ENCODE measurements around the gene HLA-C.
A peak's percentile ranks its signal among the peaks of the same experiment; 100 is the strongest.
"Not testable (repeated sequence)": the region's sequence is repeated elsewhere in the genome, so short reads cannot be mapped to it uniquely, and the experiment has no call there.

The HLA-C gene

DNA sequence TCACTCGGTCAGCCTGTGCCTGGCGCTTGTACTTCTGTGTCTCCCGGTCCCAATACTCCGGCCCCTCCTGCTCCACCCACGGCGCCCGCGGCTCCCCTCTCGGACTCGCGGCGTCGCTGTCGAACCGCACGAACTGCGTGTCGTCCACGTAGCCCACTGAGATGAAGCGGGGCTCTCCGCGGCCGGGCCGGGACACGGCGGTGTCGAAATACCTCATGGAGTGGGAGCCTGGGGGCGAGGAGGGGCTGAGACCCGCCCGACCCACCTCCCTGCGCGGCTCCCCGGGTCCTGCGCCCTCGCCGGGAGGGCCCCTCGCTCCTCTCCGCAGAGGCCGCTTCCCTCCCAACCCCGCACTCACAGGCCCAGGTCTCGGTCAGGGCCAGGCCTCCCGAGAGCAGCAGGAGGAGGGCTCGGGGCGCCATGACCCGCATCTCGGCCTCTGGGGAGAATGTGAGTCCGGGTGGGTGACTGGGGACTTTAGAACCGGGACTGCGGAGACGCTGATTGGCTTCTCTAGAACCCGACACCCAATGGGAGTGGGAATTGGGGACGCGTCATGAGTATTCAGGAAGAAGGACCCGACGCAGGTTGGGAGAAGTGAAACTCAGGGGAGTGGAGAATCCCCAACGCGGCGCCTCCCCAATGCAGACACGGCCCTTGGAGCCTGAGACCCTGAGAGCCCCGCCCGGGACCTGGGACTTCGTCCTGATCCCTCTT lies at the start of gene HLA-C:
Gene HLA-C, minus strand, starts transcription at position 452 of the 717 bp plus-strand sequence. Its CDS starts 21 bp downstream, at position 431.
- peak; percentile 84 for DNase-seq (ENCODE audit: low read depth, low spot score)

DNA sequence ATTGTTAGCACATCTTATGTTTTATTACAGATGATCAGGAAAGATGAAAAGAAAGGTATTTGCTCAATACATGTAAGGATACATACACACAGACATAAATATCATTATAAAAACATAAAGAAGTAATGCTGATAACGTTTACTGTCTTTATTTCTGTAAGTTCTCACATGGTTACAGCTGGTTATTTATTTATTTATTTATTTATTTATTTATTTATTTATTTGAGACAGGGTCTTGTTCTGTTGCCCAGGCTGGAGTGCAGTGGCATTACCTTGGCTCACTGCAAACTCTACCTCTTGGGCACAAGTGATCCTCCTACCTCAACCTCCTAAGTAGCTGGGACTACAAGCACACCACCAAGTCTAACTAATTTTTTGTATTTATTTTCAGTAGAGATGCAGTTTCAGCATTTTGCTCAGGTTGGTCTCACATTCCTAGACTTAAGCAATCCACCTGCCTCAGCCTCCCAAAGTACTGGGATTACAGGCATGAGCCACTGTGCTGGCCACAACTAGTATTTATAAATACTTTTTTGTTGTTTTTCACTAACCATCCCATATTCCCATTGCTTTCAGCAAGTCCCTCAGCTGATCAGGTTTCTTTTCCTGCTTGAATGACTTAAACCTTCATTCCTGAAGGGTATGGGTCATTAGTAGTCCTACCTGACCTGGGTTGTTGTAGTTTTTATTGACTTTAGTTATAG lies 49.3 kb upstream of the HLA-C start:
- DNase-seq (ENCODE audit: low read depth, low spot score), result no peak

DNA sequence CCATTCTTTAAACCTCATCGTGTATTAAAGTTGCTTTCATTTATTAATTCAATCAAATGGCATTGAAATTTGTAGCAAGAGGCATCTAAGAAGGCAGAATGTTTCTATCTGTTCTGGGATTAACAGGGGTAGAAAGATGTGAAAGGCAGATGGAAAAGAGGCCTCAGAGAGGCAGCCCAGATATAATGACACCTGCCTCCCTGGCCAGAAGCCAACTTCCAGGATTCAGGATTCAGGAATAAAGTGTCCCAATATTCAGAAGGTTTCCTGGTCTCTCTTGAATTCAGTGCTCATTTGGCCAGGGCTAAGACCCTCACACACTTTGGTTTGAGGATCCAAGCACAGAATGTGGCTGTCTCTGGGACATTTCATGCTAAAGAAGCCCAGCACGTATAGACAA lies 45.1 kb upstream of the HLA-C start:
- no peak for DNase-seq (ENCODE audit: low read depth, low spot score)

- DNase-seq (ENCODE audit: low read depth, low spot score), result no peak
Observed at GRCh38 chr6:31309641-31310040, 37.7 kb upstream of the HLA-C start.

DNA sequence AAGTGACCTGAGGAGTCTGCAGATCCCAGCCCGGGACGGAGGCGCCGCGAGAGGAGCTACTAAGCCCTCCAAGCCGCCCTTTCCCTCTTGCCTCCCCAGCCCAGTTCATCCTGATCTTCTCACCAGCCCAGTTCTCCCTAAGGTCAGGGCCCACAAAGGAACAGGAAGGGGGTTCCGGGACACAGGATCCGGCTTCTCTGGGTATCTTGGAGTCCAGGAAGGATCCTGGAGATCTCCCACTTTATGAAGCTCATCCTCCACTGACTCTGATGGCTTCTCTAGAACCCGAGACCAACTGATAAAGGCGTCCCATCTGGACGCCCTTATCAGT lies 36.9 kb upstream of the HLA-C start:
- no peak for DNase-seq (ENCODE audit: low read depth, low spot score)

GRCh38 chr6:31308050-31308844 lies 36.4 kb upstream of the HLA-C start:
- DNase-seq (ENCODE audit: low read depth, low spot score), result peak; percentile 93

DNA sequence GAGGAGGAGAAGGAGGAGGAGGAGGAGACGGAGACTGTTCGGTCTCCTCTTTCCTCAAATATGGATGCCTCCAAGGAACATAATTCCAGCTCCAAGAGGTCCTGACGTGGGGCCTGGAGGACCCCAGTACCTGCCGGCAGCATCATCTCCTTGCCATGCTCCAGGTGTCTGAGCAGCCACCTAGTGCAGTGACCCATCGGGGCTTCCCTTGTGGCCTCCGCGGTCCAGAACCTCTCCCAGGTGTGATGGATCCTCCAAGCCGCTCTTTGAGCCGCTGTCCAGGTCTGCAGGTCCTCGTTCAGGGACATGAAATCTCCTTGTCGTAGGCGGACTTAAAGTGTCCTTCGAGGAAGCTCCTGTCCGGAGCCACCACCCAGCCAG lies 35.8 kb upstream of the HLA-C start:
- DNase-seq (ENCODE audit: low read depth, low spot score), result no peak

DNA sequence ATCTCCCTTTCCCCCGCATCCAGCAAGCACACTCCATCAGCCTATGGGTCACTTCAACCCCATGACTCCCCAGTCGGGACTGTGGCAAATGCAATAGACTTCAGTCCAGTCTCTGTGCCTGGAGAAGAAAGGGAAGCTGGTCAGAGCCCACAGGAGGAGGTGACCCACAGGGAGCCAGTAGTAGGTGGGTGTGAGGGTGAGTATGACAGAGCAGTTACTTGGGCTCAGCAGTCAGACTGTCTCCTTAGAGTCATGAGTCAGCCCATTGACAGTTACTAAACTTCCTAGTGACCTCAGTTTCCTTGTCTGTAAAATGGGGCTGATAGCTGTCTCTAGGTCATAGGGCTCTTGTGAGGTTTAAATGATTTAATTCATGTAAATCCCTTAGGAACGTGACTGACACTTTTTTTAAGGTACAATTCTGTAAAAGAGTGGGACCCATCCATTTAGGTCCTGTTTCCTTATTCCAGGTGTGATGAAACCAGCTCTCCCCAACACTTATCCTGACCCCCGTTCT lies 33.9 kb upstream of the HLA-C start:
- DNase-seq (ENCODE audit: low read depth, low spot score), result no peak

DNA sequence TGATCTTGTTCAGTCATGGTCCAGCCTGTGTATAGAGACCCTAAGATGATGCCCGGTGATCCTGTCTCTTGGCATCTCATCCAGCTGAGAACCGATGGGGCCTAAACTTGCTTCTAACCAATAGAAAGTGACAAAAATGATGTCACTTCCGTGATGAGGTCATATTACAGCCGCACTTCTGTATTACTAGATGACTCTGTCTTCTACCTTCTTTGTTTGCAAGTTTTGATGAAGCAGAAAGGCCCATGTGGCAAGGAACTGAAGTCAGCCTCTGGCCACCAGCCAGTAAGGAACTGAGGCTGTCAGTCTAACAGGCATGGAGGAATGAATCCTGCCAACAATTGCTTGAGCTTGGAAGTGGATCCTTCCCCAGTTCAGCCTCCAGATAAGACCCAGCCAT lies 32.8 kb upstream of the HLA-C start:
- DNase-seq (ENCODE audit: low read depth, low spot score), result no peak

DNA sequence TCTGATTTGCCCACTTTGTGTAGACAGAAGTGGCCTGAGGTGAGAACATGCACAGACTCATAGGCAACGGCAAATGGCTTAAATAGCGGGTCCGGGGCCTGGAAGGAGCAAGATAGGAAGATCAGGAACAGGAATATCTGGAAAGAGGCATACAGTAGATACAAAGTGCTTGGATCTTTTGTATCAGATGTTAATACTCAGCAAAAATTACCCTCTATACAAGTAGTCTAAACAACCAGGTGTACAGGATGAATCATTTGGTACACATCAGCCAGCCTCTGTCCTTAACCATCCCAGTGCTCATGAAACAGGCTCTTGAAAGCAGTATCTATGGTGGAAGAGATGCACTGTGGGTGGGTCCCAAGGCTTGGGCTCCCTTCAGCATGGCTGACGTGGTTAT lies 28.9 kb upstream of the HLA-C start:
- no peak for DNase-seq (ENCODE audit: low read depth, low spot score)

DNA sequence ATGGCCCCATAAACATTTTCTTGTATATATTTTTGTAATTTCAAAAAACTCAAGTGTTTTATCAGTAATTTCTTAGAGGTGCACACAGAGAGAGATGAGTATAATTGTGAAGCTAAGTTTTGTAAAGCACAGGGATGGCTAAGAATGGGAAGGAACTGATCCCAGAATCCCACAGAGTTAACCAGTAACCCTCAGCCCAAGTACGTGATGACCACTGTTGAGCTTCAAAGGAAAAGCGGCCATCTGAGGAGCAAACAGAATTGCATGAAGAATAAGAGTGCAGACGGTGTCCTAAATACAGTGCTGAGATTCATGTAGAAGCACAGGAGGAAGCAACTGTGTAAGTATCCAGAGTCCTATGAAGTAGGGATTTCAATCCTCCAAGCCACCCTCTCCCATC lies 28.1 kb upstream of the HLA-C start:
- no peak for DNase-seq (ENCODE audit: low read depth, low spot score)

DNA sequence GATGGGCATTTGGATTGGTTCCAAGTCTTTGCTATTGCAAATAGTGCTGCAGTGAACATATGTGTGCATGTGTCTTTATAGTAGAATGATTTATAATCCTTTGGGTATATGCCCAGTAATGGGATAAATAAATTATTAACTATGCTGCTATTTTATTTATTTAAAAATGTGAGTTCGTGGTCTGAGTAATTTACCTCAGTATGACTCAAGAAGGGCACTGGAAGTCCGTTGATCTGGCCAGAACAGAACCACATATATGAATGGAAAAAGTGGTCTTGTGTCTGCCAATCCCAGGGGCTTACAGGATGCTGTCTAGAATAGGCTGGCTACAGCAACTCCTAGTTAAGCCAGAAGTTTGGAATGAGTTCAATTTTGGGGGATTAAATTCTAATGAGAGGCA lies 27.6 kb upstream of the HLA-C start:
- DNase-seq (ENCODE audit: low read depth, low spot score), result no peak

GRCh38 chr6:31294056-31294455 lies 22.2 kb upstream of the HLA-C start:
- no peak for DNase-seq (ENCODE audit: low read depth, low spot score)

DNA sequence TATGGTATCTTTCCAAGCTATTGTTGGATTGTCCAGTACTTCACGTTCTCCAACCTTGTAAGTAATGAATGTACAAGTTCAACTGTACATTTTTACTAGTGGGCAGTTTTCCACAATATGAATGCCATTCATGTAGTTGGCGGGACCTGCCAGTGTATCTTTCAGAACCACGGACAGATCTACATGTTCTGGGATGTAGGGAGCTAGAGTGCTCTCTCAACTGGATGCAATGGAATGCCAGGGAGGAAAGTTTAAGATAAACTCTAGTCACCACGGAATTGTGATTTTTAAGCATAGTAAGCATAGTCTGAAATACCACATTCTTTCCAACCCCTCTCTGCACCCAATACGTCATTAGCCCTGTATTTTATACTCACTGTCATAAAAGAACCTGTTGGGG lies 21.5 kb upstream of the HLA-C start:
- DNase-seq (ENCODE audit: low read depth, low spot score), result no peak

DNA sequence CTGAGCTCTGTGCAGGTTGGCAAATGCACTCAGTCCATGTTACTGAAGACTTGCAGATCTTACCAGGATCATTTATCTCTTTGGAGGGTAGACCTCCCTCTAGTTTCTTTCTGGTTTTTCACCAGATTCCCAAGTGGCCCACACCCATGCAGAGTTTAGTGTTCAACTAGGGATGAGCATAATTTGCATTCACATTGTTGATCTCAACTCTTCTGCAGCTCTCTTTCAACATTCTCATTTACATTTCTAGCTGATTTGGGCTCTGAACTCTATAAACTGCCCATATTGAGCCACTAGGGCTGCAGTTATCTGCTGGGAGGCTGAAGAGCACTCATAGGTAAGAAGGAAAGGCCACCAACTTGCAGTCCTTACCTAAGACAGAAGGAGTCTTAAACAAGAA lies 17.9 kb upstream of the HLA-C start:
- no peak for DNase-seq (ENCODE audit: low read depth, low spot score)

DNA sequence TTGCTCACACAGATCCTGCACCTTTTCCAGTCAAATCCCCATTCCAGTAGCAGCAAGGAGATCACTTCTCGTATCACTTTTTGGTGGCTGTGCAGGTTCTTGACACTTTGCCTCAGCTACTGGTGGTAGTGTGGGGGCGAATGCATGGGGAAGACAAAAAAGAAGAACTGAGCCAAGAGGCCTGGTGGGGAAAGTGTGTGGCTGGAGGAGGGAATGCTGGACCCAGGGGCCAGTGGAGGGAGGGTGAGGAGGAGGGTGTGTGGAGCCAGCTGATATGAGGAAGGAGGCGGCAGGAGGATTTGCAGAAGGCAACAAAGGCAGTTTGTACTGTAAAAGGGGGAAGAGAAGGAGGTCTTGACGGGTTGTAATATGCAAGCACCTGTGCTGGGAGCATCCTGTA lies 15.7 kb upstream of the HLA-C start:
- no peak for DNase-seq (ENCODE audit: low read depth, low spot score)

- no peak for DNase-seq (ENCODE audit: low read depth, low spot score)
Observed at GRCh38 chr6:31285982-31286381, 14.1 kb upstream of the HLA-C start.

GRCh38 chr6:31285486-31285885 lies 13.6 kb upstream of the HLA-C start:
- DNase-seq (ENCODE audit: low read depth, low spot score), result no peak

GRCh38 chr6:31279647-31280046 lies 7.8 kb upstream of the HLA-C start:
- DNase-seq (ENCODE audit: low read depth, low spot score), result not testable (repeated sequence)

- DNase-seq (ENCODE audit: low read depth, low spot score), result no peak
Observed at GRCh38 chr6:31272836-31273626, 1.1 kb upstream of the HLA-C start.

GRCh38 chr6:31272436-31272835 lies 544 bp upstream of the HLA-C start:
- DNase-seq (ENCODE audit: low read depth, low spot score), result no peak

Measured in ELF-1 (cell line).